ENCODE measurements around the gene RASGRF1.

RASGRF1 gene

GRCh38 chr15:78979456-78980320 is 110.9 kb downstream of the RASGRF1 start:
- TF ChIP-seq CTCF (IDR thresholded peaks at IDR 0.05; ENCODE audit: insufficient read depth, low read depth, low read length, missing control alignments): peak; percentile 79
- DNase-seq (ENCODE audit: low read depth): peak; percentile 90
- H3K4me3 ChIP-seq (ENCODE audit: low read depth, low read length): peak overlapping the region; percentile 81

GRCh38 chr15:78978601-78979179 is 111.9 kb downstream of the RASGRF1 start:
- TF ChIP-seq CTCF (IDR thresholded peaks at IDR 0.05; ENCODE audit: insufficient read depth, low read depth, low read length, missing control alignments): no peak
- DNase-seq (ENCODE audit: low read depth): peak; percentile 72
- peak overlapping the region; percentile 81 for H3K4me3 ChIP-seq (ENCODE audit: low read depth, low read length)

- no peak for TF ChIP-seq CTCF (IDR thresholded peaks at IDR 0.05; ENCODE audit: insufficient read depth, low read depth, low read length, missing control alignments)
- DNase-seq (ENCODE audit: low read depth): peak; percentile 71
- peak overlapping the region; percentile 81 for H3K4me3 ChIP-seq (ENCODE audit: low read depth, low read length)
Measured at GRCh38 chr15:78977591-78978347, 112.8 kb downstream of the RASGRF1 start.

- peak; percentile 92 for DNase-seq (ENCODE audit: low read depth)
- peak overlapping the region; percentile 81 for H3K4me3 ChIP-seq (ENCODE audit: low read depth, low read length)
Measured at GRCh38 chr15:78977091-78977571, 113.4 kb downstream of the RASGRF1 start.

GRCh38 chr15:78976691-78977090 is 113.9 kb downstream of the RASGRF1 start:
- no peak for TF ChIP-seq CTCF (IDR thresholded peaks at IDR 0.05; ENCODE audit: insufficient read depth, low read depth, low read length, missing control alignments)
- H3K4me3 ChIP-seq (ENCODE audit: low read depth, low read length): peak overlapping the region; percentile 81
- DNase-seq (ENCODE audit: low read depth): peak; percentile 72

More at GRCh38 chr15:78977091-78977571, 113.4 kb downstream of the RASGRF1 start:
- TF ChIP-seq CTCF (IDR thresholded peaks at IDR 0.05; ENCODE audit: insufficient read depth, low read depth, low read length, missing control alignments): no peak

GRCh38 chr15:78974272-78974918 is 116.2 kb downstream of the RASGRF1 start:
- no peak overlapping the region for H3K4me3 ChIP-seq (ENCODE audit: low read depth, low read length)
- no peak for DNase-seq (ENCODE audit: low read depth)
- no peak for TF ChIP-seq CTCF (IDR thresholded peaks at IDR 0.05; ENCODE audit: insufficient read depth, low read depth, low read length, missing control alignments)
